Chondrocyte (in vitro differentiated cells): ENCODE measurements around the gene TARS3. TPM values are rescaled to one million over a fixed set of nuclear protein-coding genes. Genes with fewer than 3 reads are reported as not detected.
A peak's percentile ranks its signal among the peaks of the same experiment; 100 is the strongest.

ENCODE experiments used
- DNase-seq: peaks from one replicate; pipeline ENCODE4 v3.0.0; 2021; ENCODE audit warnings: mixed read lengths, low spot score
- H3K27ac Mint-ChIP-seq: one replicate; pipeline ENCODE4 v1.8.0; 2021; ENCODE audit warnings: mild to moderate bottlenecking, moderate library complexity, mixed read lengths; ENCODE audit not compliant: unreplicated experiment
- H3K27me3 Mint-ChIP-seq: 2 replicates; pipeline ENCODE4 v1.8.0; 2021; ENCODE audit warnings: low read depth, mixed read lengths
- H3K36me3 Mint-ChIP-seq: 2 replicates; pipeline ENCODE4 v1.8.0; 2021; ENCODE audit warnings: low read depth, mixed read lengths
- H3K4me1 Mint-ChIP-seq: 2 replicates; pipeline ENCODE4 v1.8.0; 2021; ENCODE audit warnings: low read depth, mild to moderate bottlenecking, mixed read lengths
- H3K4me3 Mint-ChIP-seq: one replicate; pipeline ENCODE4 v1.8.0; 2021; ENCODE audit warnings: mild to moderate bottlenecking, moderate library complexity, mixed read lengths; ENCODE audit not compliant: unreplicated experiment
- H3K9me3 Mint-ChIP-seq: 2 replicates; pipeline ENCODE4 v1.8.0; 2021; ENCODE audit warnings: low read depth, mixed read lengths
- total RNA-seq: library from RNA; stranded (reverse); gene quantifications from 3 replicates; pipeline ENCODE4 v1.2.1, GENCODE V29; 2021
- TF ChIP-seq, protein P1 (sequence below): fragments of 200-600 bp; sonication (generic); IDR thresholded peaks from 2 replicates; pipeline ENCODE4 v1.5.0; 2021; ENCODE audit warnings: antibody characterized with exemption, mild to moderate bottlenecking, moderate library complexity

The TARS3 gene
- total RNA-seq, 1 donor from 2014 or later, result 10.7 TPM

DNA sequence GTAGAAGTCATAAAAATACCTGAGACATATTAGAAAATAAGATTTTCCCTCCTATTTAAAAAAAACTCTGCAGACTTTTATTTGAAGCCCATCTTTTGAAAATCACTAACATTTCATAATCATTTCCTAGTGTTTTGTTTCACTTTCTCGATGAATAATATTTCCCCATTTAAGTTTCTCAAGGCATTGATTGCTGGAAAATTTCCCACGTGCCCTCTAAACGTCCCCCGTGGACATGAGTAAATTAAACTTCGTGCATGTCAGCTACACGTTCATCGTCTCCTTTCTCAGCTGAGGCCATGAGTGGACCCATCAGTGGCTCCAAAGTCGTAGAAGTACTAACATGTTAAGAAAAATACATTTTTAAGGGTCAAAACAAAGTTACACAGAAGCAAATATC is 70.1 kb downstream of the TARS3 start:
- H3K4me1 Mint-ChIP-seq, result peaks cover 25% of the 10 kb centered on the region
- no peaks in the 10 kb centered on the region for H3K27me3 Mint-ChIP-seq
- DNase-seq, result no peak
- H3K36me3 Mint-ChIP-seq, result peaks cover 2% of the 10 kb centered on the region
- H3K27ac Mint-ChIP-seq, result peak overlapping the region; percentile 75
- H3K9me3 Mint-ChIP-seq, result no peaks in the 10 kb centered on the region
- H3K4me3 Mint-ChIP-seq, result no peak overlapping the region
- TF ChIP-seq, protein P1, sequence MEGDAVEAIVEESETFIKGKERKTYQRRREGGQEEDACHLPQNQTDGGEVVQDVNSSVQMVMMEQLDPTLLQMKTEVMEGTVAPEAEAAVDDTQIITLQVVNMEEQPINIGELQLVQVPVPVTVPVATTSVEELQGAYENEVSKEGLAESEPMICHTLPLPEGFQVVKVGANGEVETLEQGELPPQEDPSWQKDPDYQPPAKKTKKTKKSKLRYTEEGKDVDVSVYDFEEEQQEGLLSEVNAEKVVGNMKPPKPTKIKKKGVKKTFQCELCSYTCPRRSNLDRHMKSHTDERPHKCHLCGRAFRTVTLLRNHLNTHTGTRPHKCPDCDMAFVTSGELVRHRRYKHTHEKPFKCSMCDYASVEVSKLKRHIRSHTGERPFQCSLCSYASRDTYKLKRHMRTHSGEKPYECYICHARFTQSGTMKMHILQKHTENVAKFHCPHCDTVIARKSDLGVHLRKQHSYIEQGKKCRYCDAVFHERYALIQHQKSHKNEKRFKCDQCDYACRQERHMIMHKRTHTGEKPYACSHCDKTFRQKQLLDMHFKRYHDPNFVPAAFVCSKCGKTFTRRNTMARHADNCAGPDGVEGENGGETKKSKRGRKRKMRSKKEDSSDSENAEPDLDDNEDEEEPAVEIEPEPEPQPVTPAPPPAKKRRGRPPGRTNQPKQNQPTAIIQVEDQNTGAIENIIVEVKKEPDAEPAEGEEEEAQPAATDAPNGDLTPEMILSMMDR, result no peak

DNA sequence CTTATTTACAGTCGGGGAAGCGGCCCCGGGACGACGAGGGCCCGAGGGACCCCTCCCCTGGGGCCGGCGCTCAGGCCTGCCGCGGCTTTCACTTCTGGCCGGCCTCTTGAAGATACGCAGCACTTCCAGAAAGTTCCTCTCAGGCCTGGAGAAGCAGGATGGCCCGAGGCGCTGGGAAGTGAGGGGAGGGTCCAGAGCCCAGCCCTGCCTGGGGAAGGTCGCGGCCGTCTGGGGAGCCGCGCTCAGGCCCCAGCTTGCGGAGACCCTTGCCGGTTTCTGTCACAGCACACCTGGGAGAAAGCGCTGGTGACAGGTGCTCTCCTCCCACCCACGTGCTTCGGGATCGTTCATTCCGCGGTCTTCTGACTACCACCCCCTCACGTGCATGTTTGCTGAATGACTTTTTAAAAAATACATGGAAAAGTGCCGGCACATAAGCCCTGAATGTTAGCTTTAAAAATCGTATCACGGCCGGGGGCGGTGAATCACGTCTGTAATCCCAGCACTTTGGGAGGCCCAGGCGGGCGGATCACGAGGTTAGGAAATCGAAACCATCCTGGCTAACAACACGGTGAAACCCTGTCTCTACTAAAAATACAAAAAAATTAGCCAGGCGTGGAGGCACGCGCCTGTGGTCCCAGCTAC is 71.4 kb downstream of the TARS3 start:
- TF ChIP-seq, protein P1, result no peak
- H3K9me3 Mint-ChIP-seq, result no peaks in the 10 kb centered on the region
- H3K4me3 Mint-ChIP-seq, result peak overlapping the region; percentile 88
- no peaks in the 10 kb centered on the region for H3K27me3 Mint-ChIP-seq
- peaks cover 2% of the 10 kb centered on the region for H3K36me3 Mint-ChIP-seq
- H3K4me1 Mint-ChIP-seq, result peaks cover 25% of the 10 kb centered on the region
- DNase-seq, result no peak
- H3K27ac Mint-ChIP-seq, result peak overlapping the region; percentile 92

DNA sequence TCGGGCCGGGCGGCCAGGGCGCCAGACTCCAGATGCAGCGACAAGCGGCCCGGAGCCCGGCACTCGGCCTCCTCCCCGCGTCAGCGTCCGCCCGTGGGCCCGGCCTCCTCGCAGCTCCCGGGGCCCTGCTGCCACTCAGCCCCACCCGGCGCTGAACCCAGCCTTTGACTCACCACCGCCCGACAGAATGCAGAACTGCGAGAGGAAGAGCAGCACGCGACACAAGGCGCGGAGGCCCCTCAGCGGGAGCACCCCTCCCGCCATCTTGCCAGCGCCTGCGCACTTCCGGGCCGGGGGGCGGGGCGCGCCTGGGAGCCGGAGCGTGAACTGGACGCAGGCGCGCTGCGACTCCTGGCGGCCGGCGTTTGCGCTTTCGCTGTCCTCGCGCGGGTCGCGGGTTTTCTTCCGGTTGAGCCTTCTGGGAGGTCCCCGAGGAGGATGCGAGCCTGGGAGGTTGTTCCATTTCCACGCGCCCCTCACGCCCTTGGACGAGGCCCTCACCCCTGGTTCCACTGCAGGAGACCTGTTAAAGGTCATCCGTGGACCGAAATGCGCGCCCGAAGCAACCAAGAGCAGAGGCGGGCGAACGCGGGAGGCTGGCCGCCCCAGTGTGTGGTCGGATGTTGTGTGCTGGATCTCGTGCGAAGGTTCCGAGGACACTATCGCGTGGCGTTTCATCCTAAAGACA is 72.0 kb downstream of the TARS3 start, which contains the start of gene TM2D3:
Gene TM2D3, minus strand, starts transcription at position 284 of the 688 bp plus-strand sequence. Its CDS starts 20 bp downstream, at position 264.
- Mint-ChIP-seq H3K27me3 (no peaks in the 10 kb centered on the region), H3K36me3 (peaks cover 2% of the 10 kb centered on the region), H3K4me3 (peak within 1 kb of the TSS; percentile 88), H3K9me3 (no peaks in the 10 kb centered on the region), H3K4me1 (peaks cover 25% of the 10 kb centered on the region), H3K27ac (peak within 1 kb of the TSS; percentile 97)
- TF ChIP-seq, protein P1, result peak; percentile 86
- DNase-seq, result peak; percentile 95

DNA sequence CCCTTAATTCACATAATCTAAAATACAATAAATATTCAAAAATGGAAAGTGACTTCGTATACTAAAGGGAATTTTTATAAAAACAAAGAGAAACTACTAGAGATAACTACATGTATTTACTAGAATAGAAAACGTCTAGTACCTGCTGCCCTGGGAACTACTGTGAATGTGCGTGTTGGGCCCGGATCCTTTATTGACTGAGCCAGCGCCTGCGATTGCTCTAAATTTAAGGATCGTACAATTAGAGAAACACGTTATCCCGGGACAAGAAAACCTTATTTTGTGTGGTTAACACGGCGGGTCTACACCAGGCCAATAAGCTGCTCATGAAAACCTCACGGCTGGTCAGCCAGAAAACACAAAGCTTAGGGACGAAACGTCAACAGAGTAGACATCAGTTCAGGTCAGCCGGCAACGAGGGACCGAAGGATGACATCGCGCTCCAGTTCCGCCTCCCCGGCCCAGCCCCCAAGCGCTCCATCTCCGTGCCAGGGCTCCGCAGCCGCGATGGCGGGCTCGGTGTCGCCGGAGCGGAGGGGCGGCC is 72.6 kb downstream of the TARS3 start:
- Mint-ChIP-seq H3K4me1 (peaks cover 25% of the 10 kb centered on the region), H3K27ac (peak overlapping the region; percentile 97), H3K4me3 (peak overlapping the region; percentile 88), H3K36me3 (peaks cover 2% of the 10 kb centered on the region), H3K27me3 (no peaks in the 10 kb centered on the region), H3K9me3 (no peaks in the 10 kb centered on the region)
- DNase-seq, result no peak
- TF ChIP-seq, protein P1, result no peak

DNA sequence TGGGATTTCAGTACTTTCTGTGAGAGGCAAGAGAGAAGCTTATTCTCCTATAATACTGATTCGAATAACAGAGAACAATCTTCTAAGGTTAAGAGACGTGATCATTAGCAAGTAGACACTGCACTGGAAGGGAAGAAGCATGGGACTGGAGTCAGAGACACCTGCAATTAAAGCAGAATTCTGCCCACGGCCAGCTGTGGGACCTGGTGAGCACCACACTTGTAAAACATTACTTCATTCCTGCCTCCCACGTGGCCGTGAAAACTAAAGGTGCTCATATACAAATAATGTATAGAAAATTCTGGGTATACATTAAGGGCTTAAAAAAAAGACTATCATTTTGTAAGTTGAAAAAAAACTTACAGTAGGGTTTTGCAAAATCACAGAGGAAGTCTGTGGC is 74.1 kb downstream of the TARS3 start:
- Mint-ChIP-seq H3K27ac (peak overlapping the region; percentile 12), H3K9me3 (no peaks in the 10 kb centered on the region), H3K36me3 (peaks cover 12% of the 10 kb centered on the region), H3K4me1 (peaks cover 25% of the 10 kb centered on the region), H3K4me3 (no peak overlapping the region), H3K27me3 (no peaks in the 10 kb centered on the region)
- no peak for DNase-seq
- TF ChIP-seq, protein P1, result no peak
